ENCODE measurements around the gene ATF4. TPM values are rescaled to one million over a fixed set of nuclear protein-coding genes. Genes with fewer than 3 reads are reported as not detected.

Gene ATF4
- total RNA-seq, 1 donor from 2014 or later: 303 TPM

Other genes starting within 250 kb of the ATF4 start
- 1,370 and 1,385 TPM in 2 replicates for gene RPL3, start 200.9 kb upstream of the ATF4 start, total RNA-seq
- gene SYNGR1, start 170.6 kb upstream of the ATF4 start, total RNA-seq: not detected in 2 replicates
- 29.0 and 36.9 TPM in 2 replicates for gene TAB1, start 120.8 kb upstream of the ATF4 start, total RNA-seq
- 2.9 and 3.9 TPM in 2 replicates for gene MGAT3, start 63.5 kb upstream of the ATF4 start, total RNA-seq
- 38.3 and 41.9 TPM in 2 replicates for gene MIEF1, start 18.3 kb upstream of the ATF4 start, total RNA-seq
- gene RPS19BP1, start 12.2 kb downstream of the ATF4 start, total RNA-seq: 69.6 and 77.9 TPM in 2 replicates
- gene CACNA1I, start 50.2 kb downstream of the ATF4 start, total RNA-seq: 2.2 TPM in 2 replicates